Measurements from ENCODE around the gene RNASEH2A.

Gene RNASEH2A

DNA sequence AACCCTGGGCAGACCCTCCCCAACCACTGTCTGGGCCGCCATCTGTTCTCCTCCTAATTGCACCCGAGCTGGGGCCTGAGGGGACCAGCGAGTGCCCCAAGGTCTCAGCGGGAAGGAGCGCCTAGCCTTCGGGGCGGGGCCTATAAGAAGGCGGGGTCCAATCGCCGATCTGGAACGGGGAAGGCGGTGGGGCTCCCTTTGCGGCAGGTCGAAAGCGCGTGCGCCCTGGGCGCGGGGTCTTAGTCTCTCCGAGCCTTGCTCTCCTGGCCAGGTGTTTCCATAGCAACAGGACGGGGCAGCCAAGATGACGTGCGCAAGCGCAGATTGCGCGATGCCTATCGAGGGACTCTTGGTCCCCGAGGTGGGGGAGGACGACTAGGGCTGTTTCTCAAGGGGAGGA is 34.7 kb downstream of the RNASEH2A start:
- Histone ChIP-seq H2BK120ac (ENCODE audit: insufficient read depth, low read length, poor library complexity) (no peak overlapping the region), H3K9me3 (ENCODE audit: insufficient read depth, low read depth, low read length) (peaks cover 4% of the 10 kb centered on the region), H4K12ac (ENCODE audit: low read depth, low read length) (no peak overlapping the region), H3K14ac (ENCODE audit: low read length) (no peak overlapping the region), H3K4me1 (ENCODE audit: control insufficient read depth in 1 of 2, insufficient read depth in 2 of 2, low read length in 2 of 2) (peaks cover 3 to 12% of the 10 kb centered on the region in 2 experiments), H3K9ac (ENCODE audit: low read length) (no peak overlapping the region), H3K79me1 (ENCODE audit: low read length) (no peaks in the 10 kb centered on the region), H2BK5ac (ENCODE audit: low read depth, low read length, poor library complexity) (no peak overlapping the region), H3K4me2 (ENCODE audit: low read length) (peak overlapping the region; percentile 72), H2AFZ (ENCODE audit: insufficient read depth, low read length, poor library complexity) (peak overlapping the region; percentile 32), H2BK12ac (ENCODE audit: low read length) (no peak overlapping the region), H2AK5ac (ENCODE audit: low read length) (no peak overlapping the region), H3K79me2 (ENCODE audit: control insufficient read depth, insufficient read depth, low read length, poor library complexity) (no peaks in the 10 kb centered on the region), H3K18ac (ENCODE audit: low read length) (no peak overlapping the region), H3K4me3 (ENCODE audit: low read depth, low read length) (peak overlapping the region; percentile 18), H3K23ac (ENCODE audit: low read length) (no peak overlapping the region), H3K27ac (ENCODE audit: low read depth, low read length) (no peak overlapping the region), H3K4ac (ENCODE audit: low read depth, low read length) (no peak overlapping the region), H3K27me3 (ENCODE audit: insufficient read depth, low read length) (peaks cover 12% of the 10 kb centered on the region), H4K8ac (ENCODE audit: low read depth, low read length) (no peak overlapping the region), H3K36me3 (ENCODE audit: control insufficient read depth in 1 of 2, insufficient read depth in 2 of 2, low read length in 2 of 2) (no peaks in the 10 kb centered on the region), H4K91ac (ENCODE audit: low read depth, low read length) (no peak overlapping the region)
- DNase-seq, result peak in 1 of 2 donors; percentile 27
- WGBS (ENCODE audit: extremely low coverage, insufficient coverage, insufficient read length), result no CpG with 5 or more reads among the region's 29 CpGs

DNA sequence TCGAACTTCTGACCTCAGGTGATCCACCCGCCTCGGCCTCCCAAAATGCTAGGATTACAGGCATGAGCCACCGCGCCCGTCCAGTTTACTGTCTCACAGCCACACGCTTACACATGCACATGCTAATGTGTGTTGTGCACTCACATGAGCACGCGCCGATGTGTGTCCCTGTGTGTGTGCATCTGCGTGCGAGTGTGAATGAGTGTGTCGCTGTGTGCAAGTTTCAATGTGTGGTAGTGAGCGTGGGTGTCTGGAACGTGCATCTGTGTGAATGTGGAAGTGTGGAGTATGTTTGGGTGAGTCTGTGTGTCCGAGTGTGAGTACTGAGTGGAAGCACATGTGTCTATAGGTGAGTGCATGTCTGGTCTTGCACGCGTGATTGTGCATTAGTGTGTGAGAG is 36.1 kb downstream of the RNASEH2A start:
- no CpG with 5 or more reads among the region's 18 CpGs for WGBS (ENCODE audit: extremely low coverage, insufficient coverage, insufficient read length)
- Histone ChIP-seq H3K18ac (ENCODE audit: low read length) (no peak overlapping the region), H2BK12ac (ENCODE audit: low read length) (no peak overlapping the region), H3K23ac (ENCODE audit: low read length) (peak overlapping the region; percentile 54), H4K8ac (ENCODE audit: low read depth, low read length) (no peak overlapping the region), H3K9ac (ENCODE audit: low read length) (no peak overlapping the region), H3K14ac (ENCODE audit: low read length) (no peak overlapping the region), H2BK120ac (ENCODE audit: insufficient read depth, low read length, poor library complexity) (no peak overlapping the region), H2AK5ac (ENCODE audit: low read length) (no peak overlapping the region), H3K79me2 (ENCODE audit: control insufficient read depth, insufficient read depth, low read length, poor library complexity) (no peaks in the 10 kb centered on the region), H2BK5ac (ENCODE audit: low read depth, low read length, poor library complexity) (no peak overlapping the region), H3K27ac (ENCODE audit: low read depth, low read length) (no peak overlapping the region), H3K9me3 (ENCODE audit: insufficient read depth, low read depth, low read length) (peaks cover 4% of the 10 kb centered on the region), H4K91ac (ENCODE audit: low read depth, low read length) (no peak overlapping the region), H3K4me1 (ENCODE audit: control insufficient read depth in 1 of 2, insufficient read depth in 2 of 2, low read length in 2 of 2) (peaks cover 3 to 9% of the 10 kb centered on the region in 2 experiments), H3K36me3 (ENCODE audit: control insufficient read depth in 1 of 2, insufficient read depth in 2 of 2, low read length in 2 of 2) (no peaks in the 10 kb centered on the region), H4K12ac (ENCODE audit: low read depth, low read length) (no peak overlapping the region), H3K4me3 (ENCODE audit: low read depth, low read length) (no peak overlapping the region), H3K4ac (ENCODE audit: low read depth, low read length) (no peak overlapping the region), H3K79me1 (ENCODE audit: low read length) (no peaks in the 10 kb centered on the region), H3K27me3 (ENCODE audit: insufficient read depth, low read length) (peaks cover 12% of the 10 kb centered on the region), H3K4me2 (ENCODE audit: low read length) (no peak overlapping the region), H2AFZ (ENCODE audit: insufficient read depth, low read length, poor library complexity) (no peak overlapping the region)
- no peak for DNase-seq

DNA sequence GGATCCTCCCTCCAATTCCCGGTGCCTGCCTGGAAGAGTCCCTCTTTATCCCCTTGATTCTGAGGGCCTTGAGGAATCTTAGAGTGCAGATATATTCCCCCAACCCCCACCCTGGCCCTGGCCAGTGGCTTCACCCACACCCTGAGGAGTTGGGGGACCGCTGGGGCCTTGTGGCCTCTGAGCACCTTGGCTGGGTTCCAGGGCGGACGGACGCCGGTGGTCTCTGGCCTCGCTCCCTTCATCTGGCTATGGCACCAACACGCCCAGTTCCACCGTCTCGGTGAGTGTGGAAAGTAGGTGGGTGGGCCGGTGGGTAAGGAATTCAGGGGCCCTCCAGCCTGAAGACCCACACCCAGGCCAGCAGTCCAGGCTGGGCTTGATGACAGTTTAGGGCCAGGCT is 36.9 kb downstream of the RNASEH2A start:
- peaks cover 8% of the 10 kb centered on the region for H3K9me3 ChIP-seq (ENCODE audit: insufficient read depth, low read depth, low read length)
- H3K79me1 ChIP-seq (ENCODE audit: low read length), result no peaks in the 10 kb centered on the region
- no peak overlapping the region for H3K27ac ChIP-seq (ENCODE audit: low read depth, low read length)
- no peak overlapping the region for H2AFZ ChIP-seq (ENCODE audit: insufficient read depth, low read length, poor library complexity)
- no peak overlapping the region for H2BK5ac ChIP-seq (ENCODE audit: low read depth, low read length, poor library complexity)
- H3K14ac ChIP-seq (ENCODE audit: low read length), result no peak overlapping the region
- H3K27me3 ChIP-seq (ENCODE audit: insufficient read depth, low read length), result peaks cover 12% of the 10 kb centered on the region
- no peaks in the 10 kb centered on the region for H3K79me2 ChIP-seq (ENCODE audit: control insufficient read depth, insufficient read depth, low read length, poor library complexity)
- no peaks in the 10 kb centered on the region for H3K36me3 ChIP-seq (ENCODE audit: control insufficient read depth in 1 of 2, insufficient read depth in 2 of 2, low read length in 2 of 2)
- no peak overlapping the region for H2BK12ac ChIP-seq (ENCODE audit: low read length)
- no peak overlapping the region for H3K4ac ChIP-seq (ENCODE audit: low read depth, low read length)
- no peak overlapping the region for H3K9ac ChIP-seq (ENCODE audit: low read length)
- H3K23ac ChIP-seq (ENCODE audit: low read length), result no peak overlapping the region
- no peak overlapping the region for H3K4me3 ChIP-seq (ENCODE audit: low read depth, low read length)
- no peak for DNase-seq
- no peak overlapping the region for H4K12ac ChIP-seq (ENCODE audit: low read depth, low read length)
- no peak overlapping the region for H4K8ac ChIP-seq (ENCODE audit: low read depth, low read length)
- no peak overlapping the region for H3K18ac ChIP-seq (ENCODE audit: low read length)
- no peak overlapping the region for H3K4me2 ChIP-seq (ENCODE audit: low read length)
- no peak overlapping the region for H2BK120ac ChIP-seq (ENCODE audit: insufficient read depth, low read length, poor library complexity)
- no CpG with 5 or more reads among the region's 11 CpGs for WGBS (ENCODE audit: extremely low coverage, insufficient coverage, insufficient read length)
- H2AK5ac ChIP-seq (ENCODE audit: low read length), result no peak overlapping the region
- peaks cover 3 to 10% of the 10 kb centered on the region in 2 experiments for H3K4me1 ChIP-seq (ENCODE audit: control insufficient read depth in 1 of 2, insufficient read depth in 2 of 2, low read length in 2 of 2)
- no peak overlapping the region for H4K91ac ChIP-seq (ENCODE audit: low read depth, low read length)

DNA sequence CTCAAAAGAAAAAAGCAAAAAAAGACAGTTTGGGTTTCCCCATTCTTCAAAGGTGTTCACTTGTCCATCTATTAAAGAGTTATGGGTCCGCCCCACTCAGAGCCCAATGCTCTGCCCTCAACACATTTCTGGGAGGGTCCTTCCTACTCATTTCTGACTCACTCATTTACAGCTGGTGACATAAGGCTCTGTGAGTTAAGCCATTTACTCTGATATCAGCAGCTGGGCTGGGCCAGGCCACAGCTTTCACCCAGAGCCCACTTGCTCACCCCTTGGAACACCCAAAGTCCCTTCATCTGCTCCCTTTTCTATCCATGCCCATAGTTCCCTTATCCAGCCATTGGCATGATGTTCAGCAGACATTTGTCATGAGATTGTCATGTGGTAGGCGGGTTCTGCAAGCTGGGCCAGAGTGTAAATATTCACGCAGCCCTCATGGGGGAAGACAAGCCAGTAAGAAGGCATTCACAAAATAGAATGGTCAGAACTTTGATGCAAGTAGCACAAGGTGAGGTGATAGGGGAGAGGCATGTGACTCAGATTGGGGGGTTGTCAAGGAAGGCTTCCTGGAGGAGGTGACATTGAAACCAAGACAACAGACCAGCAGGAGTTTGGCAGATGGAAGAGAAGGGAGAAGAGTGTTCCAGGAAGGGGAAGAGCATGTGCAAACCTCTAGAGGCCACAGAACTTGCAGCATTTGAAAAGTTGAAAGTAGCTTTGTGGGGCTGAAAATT is 37.8 kb downstream of the RNASEH2A start:
- WGBS (ENCODE audit: extremely low coverage, insufficient coverage, insufficient read length), result no CpG with 5 or more reads among the region's 3 CpGs
- no peak overlapping the region for H2AK5ac ChIP-seq (ENCODE audit: low read length)

More for the DNA sequence above, 37.8 kb downstream of the RNASEH2A start:
- Histone ChIP-seq H2BK120ac (ENCODE audit: insufficient read depth, low read length, poor library complexity) (no peak overlapping the region), H4K91ac (ENCODE audit: low read depth, low read length) (no peak overlapping the region), H3K4me3 (ENCODE audit: low read depth, low read length) (no peak overlapping the region), H3K14ac (ENCODE audit: low read length) (no peak overlapping the region), H3K9me3 (ENCODE audit: insufficient read depth, low read depth, low read length) (peaks cover 8% of the 10 kb centered on the region), H3K4ac (ENCODE audit: low read depth, low read length) (no peak overlapping the region), H4K8ac (ENCODE audit: low read depth, low read length) (no peak overlapping the region), H2BK12ac (ENCODE audit: low read length) (no peak overlapping the region), H3K79me1 (ENCODE audit: low read length) (no peaks in the 10 kb centered on the region), H3K79me2 (ENCODE audit: control insufficient read depth, insufficient read depth, low read length, poor library complexity) (no peaks in the 10 kb centered on the region), H3K36me3 (ENCODE audit: control insufficient read depth in 1 of 2, insufficient read depth in 2 of 2, low read length in 2 of 2) (no peaks in the 10 kb centered on the region), H3K27me3 (ENCODE audit: insufficient read depth, low read length) (peaks cover 4% of the 10 kb centered on the region), H4K12ac (ENCODE audit: low read depth, low read length) (no peak overlapping the region), H3K9ac (ENCODE audit: low read length) (no peak overlapping the region), H2AFZ (ENCODE audit: insufficient read depth, low read length, poor library complexity) (no peak overlapping the region), H3K23ac (ENCODE audit: low read length) (no peak overlapping the region), H3K18ac (ENCODE audit: low read length) (no peak overlapping the region), H2BK5ac (ENCODE audit: low read depth, low read length, poor library complexity) (no peak overlapping the region), H3K4me2 (ENCODE audit: low read length) (no peak overlapping the region), H3K27ac (ENCODE audit: low read depth, low read length) (no peak overlapping the region), H3K4me1 (ENCODE audit: control insufficient read depth in 1 of 2, insufficient read depth in 2 of 2, low read length in 2 of 2) (peaks cover 3 to 10% of the 10 kb centered on the region in 2 experiments)
- peak in 1 of 2 donors; percentile 46 for DNase-seq

All from trophoblast cell (in vitro differentiated cells and primary cell).